ENCODE results near the gene ZNF574.
A peak's percentile ranks its signal among the peaks of the same experiment; 100 is the strongest.
"Not testable (repeated sequence)": the region's sequence is repeated elsewhere in the genome, so short reads cannot be mapped to it uniquely, and the experiment has no call there.

ZNF574 gene

DNA sequence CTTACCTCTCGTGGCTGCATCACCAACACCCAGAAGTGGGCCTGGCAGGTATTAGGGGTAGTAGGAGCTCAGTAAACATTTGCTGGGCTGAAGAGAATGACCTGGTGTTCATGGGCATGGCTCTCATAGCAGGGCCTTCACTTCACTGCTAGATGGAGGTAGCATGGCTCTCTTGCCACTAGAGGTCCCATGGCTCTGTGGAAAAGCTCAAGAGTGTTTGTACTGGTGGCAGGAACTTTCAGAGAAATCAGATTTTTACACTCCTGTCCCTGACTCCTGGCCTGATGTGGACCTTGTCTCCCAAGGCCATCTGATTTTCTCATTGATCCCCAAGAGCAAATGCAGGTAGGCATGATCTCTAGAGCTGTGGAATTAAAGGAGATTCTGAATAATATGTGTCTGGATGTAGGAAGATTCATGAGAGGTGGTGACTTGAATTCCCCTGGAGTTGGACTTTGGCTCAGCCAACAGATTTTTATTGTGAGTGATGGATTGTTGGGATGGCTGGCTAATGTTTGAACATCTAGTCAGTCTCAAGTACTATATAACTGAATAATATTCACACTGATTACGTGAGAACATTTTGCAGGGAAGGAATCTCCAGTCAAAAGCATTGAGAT, 5.7 kb downstream of the ZNF574 start:
- DNase-seq, result no peak

DNA sequence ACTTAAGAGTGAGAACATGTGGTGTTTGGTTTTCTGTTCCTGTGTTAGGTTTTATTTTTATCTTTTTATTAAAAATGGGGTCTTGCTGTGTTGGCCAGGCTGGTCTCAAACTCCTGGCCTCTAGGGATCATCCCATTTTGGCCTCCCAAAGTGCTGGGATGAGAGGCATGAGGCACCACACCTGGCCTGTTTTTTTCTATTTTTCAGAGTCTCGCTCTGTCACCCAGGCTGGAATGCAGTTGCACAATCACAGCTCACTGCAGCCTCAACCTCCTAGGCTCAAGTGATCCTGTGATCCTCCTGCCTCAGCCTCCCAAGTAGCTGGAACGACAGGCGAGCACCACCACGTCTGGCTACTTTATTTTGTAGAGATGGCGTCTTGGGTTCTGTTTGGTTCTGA, 7.6 kb downstream of the ZNF574 start:
- no peak for DNase-seq

DNA sequence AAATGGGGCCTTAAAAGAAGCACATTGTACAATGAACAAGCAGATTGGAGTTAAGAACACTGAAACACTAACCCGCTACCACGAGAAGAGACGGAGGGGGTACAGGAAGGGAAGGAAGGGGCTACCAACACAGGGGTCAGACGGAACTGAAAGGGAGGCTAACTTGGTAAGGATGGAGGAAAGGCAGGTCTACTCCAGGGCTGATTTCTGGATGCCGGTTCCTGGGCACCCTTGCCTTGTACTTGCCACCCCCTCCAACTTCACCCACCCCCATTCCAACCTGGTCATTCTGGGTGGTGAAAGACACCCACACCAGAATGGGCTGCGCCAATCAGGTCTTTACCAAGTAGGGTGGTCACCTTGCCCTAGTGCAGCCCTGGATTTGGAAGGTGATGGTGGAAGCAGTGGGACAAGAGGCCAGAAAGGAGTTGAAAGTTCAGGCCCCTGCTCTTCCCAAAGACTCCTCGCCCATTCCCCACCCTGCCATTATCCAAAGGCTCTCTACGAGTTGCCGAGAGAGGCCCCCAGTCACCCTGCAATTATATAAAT, 10.3 kb downstream of the ZNF574 start:
- no peak for DNase-seq

DNA sequence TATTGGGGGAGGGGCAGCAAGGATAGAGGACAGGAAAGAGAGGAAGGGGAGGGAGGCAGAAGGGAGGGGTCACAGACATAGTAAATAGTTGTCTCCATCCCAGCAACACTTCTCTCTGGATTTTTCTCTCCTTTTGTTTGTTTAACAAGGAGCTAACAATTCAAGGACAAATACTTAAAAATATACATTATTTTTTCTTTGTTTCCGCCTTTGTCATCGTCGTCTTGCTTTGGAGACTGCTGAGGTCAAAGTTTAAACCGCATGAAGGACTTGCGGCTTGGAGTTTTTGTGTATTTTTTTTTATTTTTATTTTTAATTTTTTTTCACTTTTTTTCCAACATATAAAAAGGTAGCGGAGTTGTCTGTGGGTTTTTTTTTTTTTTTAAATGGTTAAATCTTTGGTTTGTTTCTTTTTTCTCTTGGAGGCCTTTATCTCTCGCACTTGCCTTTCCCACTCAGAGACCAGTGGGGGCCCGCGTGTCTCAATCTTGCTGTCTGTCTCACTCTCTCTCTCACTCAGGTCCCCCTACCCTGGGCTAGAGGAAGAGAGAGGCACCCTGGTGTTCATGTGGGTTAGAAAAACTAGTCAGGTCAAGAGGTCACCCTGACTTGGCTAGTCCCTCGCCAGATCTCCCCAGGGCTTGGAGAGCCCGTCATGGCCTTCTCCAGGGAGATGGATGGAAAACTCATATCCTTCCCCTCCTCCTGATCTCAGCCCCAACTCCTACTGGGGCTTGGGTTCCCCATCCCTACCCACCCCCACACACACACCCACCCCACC, 11.0 kb downstream of the ZNF574 start:
- DNase-seq, result no peak

DNA sequence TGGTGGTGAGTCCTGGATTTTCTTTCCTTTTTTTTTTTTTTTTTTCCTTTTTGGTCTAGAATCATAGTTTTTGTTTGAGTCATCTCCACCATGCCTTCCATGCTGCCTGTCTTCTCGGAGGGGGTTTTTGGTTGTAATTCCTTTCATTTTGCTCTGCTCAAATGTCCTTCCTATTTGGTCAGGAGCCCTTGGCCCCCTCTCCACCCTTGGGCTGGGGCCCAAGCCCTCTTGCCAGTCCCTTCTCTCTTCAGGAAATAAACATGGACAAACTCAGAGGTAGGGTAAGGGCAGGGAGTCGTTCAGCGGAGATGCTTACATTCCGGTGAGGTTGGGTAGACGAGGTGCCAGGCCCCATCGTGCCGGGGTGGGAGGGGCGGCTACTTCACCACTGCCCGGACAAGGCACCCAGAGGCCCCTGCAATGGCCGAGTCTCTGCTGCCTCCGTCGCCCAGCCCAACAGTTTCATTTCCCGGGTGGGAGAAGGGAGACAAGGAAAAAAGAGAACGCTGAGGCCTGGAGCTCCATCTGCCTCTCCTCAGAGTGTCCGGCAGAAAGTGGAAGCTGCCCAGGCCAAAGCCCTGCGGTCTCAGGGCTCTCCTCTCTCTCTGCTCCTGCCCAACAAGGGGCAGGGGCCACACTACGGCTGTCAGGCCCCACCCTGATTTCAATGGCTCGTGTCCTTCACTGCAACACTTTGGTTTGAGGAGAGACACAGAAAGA, 12.7 kb downstream of the ZNF574 start:
- no peak for DNase-seq

DNA sequence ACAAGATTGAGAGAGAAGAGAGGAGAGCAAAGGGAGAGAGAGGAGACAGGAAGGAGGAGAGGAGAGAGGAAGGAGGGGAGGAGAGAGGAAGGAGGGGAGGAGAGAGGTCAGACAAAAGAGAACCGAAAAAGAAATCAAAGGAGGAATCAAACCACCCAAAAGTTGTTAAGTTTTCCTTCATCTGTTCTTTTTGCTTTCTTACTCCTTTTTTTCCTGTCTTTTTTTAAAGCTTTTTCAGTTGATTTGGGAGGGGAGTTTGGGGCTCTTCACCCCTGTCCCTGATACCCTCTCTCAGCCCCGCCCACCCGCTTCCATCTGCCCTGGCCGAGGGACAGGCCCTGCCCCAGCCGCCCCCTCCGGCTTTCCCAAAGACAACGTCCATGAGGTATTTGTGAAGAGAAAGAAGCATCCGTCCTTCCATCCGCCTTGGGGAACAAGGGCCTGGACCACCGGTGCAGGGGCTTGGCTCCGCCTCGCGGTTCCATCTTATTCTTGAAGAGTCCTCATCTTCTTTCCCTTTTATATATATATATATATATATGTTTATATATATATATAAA, 13.3 kb downstream of the ZNF574 start:
- DNase-seq, result no peak

DNA sequence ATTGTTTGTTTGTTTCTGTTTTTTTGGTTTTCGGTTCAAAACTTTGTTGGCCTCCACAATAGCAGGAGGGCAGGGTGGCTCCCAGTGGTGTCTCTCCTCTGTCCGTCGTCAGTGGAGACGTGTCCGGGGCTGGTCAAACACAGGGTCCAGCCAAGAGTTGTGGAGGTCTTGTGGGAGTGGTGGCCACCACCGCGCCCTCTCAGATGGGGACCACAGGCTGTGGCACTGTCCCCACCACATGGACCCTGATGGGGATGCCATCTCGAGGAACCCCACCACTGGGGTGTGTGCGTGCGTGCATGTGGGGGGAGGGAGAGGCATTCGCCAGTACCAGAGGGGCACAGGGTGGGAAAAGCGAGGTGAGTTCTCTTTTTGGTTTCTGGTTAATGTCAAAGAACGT, 13.8 kb downstream of the ZNF574 start:
- DNase-seq, result no peak

DNA sequence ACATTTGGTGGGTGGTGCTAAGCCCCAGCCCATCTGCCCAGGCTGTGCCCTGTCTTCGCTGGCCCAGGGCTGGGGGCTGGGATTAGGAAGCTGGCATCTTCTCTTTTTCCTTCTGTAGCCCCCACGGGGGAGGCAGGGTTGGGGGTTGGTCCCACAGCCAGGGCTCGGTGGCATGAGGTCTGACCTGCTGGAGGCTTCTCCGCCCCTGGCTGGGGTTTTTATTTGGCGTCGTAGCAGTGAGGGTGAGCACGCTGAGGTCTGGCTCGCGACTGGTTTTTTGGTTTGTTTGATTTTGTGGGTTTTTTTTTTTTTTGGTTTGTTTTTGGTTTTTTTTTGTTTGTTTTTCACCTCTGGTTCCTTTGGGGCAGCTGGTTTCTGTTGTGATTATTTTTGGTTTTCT, 14.7 kb downstream of the ZNF574 start:
- DNase-seq, result no peak

DNA sequence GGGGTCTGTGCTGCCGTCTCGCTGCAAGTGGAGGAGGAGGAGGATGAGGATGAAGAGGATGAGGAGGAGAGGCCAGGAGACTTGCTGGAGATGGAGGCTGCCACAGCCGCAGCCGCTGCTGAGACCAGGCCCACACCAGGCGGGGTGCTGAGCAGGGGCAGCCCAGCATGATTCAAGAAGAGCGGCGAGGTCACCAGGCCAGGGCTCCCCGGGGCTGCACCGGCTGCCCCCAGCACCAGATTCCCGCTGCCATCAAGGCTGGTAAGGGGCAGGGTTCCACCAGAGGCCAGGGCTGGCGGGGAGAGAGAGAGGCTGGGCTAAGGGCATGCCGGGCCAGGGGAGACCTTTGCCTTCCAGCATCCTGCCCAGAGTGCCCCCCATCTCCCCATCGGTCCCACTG, 15.3 kb downstream of the ZNF574 start:
- no peak for DNase-seq

DNA sequence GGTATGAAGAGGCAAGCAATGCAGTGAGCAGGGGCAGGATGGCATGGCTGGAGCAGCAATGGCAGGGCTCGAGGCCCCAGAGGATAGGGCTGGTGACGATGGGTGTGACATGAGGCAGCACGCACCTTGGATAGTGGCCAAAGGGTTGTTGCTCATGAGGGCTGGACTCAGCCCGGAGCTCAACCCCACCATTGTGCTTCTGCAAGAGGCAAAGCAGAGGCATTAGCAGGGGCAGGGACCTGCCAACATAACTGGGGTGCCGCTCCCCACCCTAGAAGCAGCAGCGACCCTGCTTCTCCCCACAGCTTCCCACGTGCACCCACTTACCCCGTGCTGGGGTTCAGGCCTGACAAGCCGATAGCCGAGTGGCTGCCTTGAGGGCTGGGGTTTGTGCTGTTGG, 15.8 kb downstream of the ZNF574 start:
- no peak for DNase-seq

DNA sequence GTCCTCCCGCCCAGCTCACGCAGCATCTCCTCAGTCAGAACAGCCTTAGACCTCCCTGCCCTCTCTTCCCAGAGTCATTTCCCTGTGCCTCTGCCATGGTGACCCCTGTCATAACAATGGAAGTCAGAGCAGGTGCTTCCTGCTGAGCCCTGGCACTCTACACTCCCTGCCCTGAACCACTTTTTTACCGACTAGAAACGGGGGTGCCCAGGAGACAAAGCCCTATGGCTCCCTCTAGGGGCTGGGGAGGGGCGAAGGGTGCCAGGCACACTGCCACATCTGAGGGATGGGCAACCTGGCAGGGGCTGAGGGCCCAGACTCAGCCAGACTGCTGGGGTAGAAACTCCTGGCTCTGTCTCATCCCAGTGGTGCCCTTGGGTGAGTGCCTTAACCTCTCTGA, 16.4 kb downstream of the ZNF574 start:
- peak; percentile 11 for DNase-seq

DNA sequence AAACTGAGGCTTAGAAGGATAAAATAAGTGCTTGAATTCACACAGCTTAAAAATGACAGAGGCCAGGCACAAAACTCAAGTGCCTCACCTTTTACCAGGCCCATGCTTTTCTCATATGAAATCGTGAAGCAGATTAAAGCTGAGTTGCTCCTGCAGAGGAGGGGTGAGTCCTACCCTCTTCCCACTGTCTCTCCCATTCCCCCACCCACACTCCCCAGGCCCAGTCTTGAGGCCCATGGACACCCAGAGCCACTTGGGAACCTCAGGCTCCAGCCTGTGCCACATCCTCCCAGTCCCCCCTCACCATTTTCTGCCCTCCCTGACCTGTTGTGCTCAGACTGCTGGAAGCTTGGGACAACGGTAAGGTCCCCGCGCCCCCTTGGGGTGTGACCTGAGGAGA, 17.5 kb downstream of the ZNF574 start:
- no peak for DNase-seq

DNA sequence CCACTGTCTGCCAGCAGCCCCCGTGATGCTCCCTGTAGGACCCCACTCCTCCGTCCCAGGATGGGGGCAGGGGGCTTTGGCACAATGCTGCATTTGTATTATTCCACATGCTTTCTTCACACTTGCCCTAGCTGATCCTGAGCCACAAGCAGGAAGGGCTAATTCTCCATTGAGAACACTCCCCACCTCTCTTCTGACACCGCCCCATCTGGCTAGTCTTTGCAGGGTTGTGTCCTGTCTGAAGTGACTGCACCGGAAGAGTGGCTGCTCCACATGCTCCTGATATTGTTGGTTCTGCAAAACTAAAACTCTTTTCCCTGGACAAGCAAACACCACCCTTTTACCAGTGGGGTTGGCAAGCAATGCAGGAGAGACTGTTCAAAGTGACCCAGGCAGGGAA, 18.0 kb downstream of the ZNF574 start:
- no peak for DNase-seq

DNA sequence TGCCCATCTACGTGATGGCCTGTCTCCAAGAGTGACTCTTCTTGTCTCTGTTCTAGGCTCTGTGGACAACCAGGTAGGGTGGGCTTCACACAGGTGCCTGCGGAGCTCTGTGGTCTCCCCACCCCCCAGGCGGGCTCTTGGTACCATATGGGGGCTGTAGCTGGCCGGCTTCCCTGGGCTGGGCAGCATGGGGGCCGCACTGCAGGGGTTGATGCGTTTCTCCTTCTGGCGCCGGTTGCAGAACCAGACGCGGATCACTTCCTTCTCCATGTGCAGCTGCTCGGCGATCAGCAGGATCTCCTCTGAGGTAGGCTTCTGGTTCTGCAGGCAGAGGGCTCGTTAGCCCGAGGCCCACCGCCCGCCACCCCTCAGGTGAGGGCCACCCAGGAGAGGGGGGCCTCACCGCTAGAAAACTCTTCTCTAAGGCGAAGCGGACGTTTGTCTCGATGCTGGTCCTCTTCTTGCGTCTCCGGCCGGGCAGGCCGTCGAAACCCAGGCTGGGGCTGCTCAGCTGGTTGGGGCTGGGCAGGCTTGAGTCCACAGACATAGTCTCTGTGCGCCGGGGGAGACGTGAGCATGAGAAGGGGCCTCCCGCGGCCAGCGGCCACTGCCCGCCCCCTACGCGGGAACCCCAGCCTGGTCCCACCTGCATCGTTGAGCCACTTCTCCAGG, 19.3 kb downstream of the ZNF574 start:
- DNase-seq, result no peak

DNA sequence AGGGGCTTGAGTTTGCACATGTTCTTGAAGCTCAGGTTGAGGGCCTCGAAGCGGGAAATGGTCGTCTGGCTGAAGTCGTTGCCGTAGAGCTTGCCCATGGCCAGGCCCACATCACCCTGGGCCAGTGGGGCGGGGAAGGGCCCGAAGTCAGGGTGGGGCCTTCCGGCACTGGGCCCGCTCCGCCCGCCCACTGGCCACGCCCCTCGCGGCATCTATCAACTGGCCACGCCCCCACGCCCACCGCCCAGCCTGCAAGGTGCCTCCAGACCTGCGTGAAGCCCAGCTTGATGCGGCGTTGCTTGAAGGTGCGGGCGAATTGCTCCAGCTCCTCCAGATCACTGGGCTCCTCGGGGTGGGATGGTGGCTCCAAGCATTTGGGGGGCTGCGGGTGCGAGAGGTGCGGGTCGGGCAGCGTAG, 19.9 kb downstream of the ZNF574 start:
- no peak for DNase-seq

DNA sequence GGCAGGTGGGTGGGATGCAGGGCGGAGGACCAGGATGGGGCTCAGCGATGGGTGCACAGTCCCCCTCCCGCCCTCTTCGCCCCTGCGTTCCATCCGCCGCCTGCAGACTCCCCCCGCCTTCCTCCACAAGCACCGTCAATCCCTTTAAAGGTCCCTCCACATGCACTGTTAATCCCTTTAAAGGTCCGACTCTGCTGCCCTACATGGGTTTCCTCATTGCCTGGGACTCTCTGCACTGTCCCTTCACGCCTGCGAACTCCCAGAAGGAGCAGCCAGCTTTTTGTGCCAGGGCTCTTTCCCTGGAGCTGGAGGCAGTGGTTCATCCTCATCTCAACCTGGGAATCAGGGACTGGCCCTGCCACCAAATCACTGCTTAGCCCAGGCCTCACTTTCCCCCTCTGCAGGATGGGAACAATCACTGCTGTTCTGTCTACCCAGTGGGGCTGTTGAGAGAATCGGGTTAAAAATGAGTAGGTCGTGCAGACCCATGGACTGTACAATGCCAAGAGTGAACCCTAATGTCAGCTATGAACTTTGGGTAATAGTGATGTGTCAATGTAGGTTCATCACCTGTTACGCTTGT, 20.4 kb downstream of the ZNF574 start:
- no peak for DNase-seq

DNA sequence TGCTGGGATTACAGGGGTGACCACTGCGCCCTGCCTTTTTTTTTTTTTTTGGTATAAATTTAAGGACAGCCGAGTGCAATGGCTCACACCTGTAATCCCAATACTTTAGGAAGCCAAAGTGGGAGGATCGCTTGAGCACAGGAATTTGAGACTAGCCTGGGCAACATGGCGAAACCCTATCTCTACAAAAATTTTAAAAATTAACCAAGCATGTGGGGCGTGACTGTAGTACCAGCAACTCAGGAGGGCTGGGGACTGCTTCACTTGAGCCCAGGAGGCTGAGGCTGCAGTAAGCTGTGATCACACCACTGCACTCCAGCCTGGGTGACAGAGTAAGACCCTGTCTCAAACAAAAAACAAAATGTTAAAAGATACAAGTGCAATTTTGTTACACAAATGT, 21.5 kb downstream of the ZNF574 start:
- DNase-seq, result no peak

DNA sequence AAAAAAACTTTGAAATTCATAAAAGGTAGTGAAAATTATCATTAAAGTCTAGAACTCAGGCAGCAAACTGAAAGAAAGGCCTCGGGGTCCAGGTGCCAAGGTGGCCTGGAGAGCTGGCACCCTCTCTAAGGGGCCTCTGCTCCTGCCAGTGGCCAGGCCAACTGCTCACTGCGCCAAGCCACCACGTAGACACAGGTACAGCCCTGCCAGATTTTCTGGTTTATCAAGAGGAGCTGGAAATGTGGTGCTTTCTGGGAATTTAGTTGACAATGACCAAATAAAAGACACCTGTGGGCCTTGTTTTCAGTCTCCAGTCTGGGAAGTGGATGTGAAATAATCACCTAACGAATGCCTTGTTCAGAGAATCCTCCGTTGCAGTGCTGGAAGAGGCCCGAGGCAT, 22.8 kb downstream of the ZNF574 start:
- DNase-seq, result no peak

DNA sequence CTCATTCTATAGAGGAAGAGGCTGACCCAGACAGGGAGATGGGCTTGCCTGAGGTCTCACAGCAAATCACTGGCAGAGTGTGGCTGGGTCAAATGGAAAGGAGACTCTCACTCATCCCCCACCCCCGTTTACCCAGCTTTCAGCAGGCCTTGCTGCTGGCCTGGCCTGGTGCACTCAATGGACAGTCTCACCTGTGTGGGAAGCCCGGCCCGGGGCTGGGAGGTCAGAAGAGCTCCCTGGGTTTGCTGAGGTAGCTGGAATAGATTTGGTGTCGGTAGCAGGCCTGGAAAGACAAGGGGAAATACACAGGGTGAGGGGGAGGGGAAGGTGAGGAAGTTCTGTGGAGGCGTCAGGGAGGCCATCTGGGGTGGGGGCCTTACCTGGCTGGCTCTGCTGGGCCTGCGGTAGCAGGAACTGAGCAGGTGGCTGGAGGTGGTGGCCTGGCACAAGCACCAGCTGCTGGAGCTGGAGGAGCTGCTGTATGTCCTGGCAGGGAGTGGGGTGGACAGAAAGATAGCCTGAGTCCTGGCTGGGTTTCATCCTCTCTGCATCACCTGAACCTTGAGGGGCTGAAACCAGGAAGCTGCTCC, 23.5 kb downstream of the ZNF574 start:
- no peak for DNase-seq

DNA sequence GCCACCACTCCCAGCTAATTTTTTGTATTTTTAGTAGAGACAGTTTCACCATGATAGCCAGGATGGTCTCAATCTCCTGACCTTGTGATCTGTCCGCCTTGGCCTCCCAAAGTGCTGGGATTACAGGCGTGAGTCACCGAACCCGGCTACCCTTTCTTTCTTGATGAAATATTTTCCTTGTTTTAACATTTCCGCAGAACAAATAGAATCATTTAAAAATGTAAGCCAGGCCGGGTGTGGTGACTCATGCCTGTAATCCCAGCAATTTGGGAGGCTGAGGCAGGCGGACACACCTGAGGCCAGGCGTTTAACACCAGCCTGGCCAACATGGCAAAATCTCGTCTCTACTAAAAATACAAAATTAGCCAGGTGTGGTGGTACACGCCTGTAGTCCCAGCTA, 24.3 kb downstream of the ZNF574 start:
- not testable (repeated sequence) for DNase-seq

DNA sequence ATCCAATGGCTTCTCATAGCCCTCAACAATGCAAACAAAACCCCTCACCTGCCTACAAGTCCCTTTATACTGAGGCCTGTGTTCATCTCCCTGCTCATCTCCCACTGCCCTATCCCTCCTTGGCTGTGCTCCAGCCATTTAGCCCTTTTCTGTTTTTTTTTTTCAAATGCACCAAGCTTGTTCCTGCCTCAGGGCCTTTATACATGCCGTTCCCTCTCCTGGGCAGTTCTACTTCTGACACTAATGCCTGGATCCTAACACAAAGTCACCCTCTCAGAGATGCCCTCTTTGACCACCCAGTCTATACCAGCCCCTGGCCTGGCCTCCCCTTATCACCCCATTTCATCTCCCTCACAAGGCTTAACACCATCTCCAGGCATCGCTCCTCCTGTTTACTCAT, 26.9 kb downstream of the ZNF574 start:
- no peak for DNase-seq

DNA sequence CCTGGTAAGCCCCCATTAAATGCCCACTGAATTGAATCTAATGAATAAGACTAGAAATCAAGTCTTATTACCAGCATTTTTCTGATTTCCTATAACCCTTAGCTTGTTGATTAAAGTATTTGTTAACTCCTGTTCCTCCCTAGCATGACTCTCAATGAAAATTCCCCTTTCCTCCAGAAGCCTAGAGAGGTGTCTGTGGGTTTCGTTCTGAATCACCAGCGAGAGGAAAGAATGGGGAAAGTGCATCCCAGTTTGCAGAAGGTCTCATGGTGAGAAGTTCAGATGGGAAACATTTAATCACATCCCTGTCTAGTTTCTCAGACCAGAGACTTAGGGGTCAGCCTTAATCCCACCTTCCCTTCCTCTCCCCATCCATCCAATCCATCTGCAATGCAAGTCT, 29.4 kb downstream of the ZNF574 start:
- DNase-seq, result no peak
